H9 (cell line): Measurements from ENCODE around the gene F8. TPM values are rescaled to one million over a fixed set of nuclear protein-coding genes. Genes with fewer than 3 reads are reported as not detected.
A peak's percentile ranks its signal among the peaks of the same experiment; 100 is the strongest.

Experiments used
- DNase-seq: peaks from one replicate; pipeline ENCODE4 v3.0.0-alpha.2; 2017
- H2AFZ ChIP-seq: one replicate; pipeline ENCODE4 v1.6.1; 2013; ENCODE audit warnings: mild to moderate bottlenecking, low read length, control low read depth, moderate library complexity
- H2AK5ac ChIP-seq: 2 replicates; pipeline ENCODE4 v1.6.1; 2013; ENCODE audit warnings: low read length, control low read depth, mixed read lengths; ENCODE audit not compliant: insufficient read length
- H2BK120ac ChIP-seq: one replicate; pipeline ENCODE4 v1.6.1; 2013; ENCODE audit warnings: low read depth, mild to moderate bottlenecking, low read length, control low read depth, inconsistent platforms; ENCODE audit not compliant: poor library complexity, severe bottlenecking
- H2BK12ac ChIP-seq: 2 replicates; pipeline ENCODE4 v1.6.1; 2013; ENCODE audit warnings: low read length, control low read depth, mixed read lengths, low read depth; ENCODE audit not compliant: insufficient read length
- H2BK15ac ChIP-seq: 2 replicates; pipeline ENCODE4 v1.6.1; 2013; ENCODE audit warnings: low read depth, low read length, control low read depth
- H2BK20ac ChIP-seq: one replicate; pipeline ENCODE4 v1.6.1; 2013; ENCODE audit warnings: low read depth, mild to moderate bottlenecking, low read length, control low read depth, inconsistent platforms; ENCODE audit not compliant: poor library complexity, severe bottlenecking
- H2BK5ac ChIP-seq: 2 replicates; pipeline ENCODE4 v1.6.1; 2013; ENCODE audit warnings: low read length, control low read depth, mixed read lengths; ENCODE audit not compliant: insufficient read length
- H3K14ac ChIP-seq: 2 replicates; pipeline ENCODE4 v1.6.1; 2013; ENCODE audit warnings: low read length, control low read depth; ENCODE audit not compliant: insufficient read depth
- H3K18ac ChIP-seq: 2 replicates; pipeline ENCODE4 v1.6.1; 2013; ENCODE audit warnings: low read depth, mild to moderate bottlenecking, mixed read lengths, low read length, control low read depth; ENCODE audit not compliant: insufficient read length
- H3K23ac ChIP-seq: 2 replicates; pipeline ENCODE4 v1.6.1; 2013; ENCODE audit warnings: low read length, control low read depth, mixed read lengths, low read depth; ENCODE audit not compliant: insufficient read length
- H3K23me2 ChIP-seq: 2 replicates; pipeline ENCODE4 v1.6.1; 2013; ENCODE audit warnings: low read depth, mild to moderate bottlenecking, mixed read lengths, low read length, control low read depth; ENCODE audit not compliant: insufficient read length, poor library complexity, severe bottlenecking
- H3K27ac ChIP-seq: 2 replicates; pipeline ENCODE4 v1.5.1; 2013; ENCODE audit warnings: low read length, control low read depth, mixed read lengths, low read depth; ENCODE audit not compliant: insufficient read length
- H3K27me3 ChIP-seq: 2 replicates; pipeline ENCODE4 v1.6.1; 2013; ENCODE audit warnings: low read length, control low read depth, inconsistent platforms; ENCODE audit not compliant: insufficient read depth
- H3K4ac ChIP-seq: 2 replicates; pipeline ENCODE4 v1.6.1; 2013; ENCODE audit warnings: low read depth, mild to moderate bottlenecking, control low read depth, inconsistent platforms, low read length, moderate library complexity
- H3K4me1 ChIP-seq: 2 replicates; pipeline ENCODE4 v1.6.1; 2013; ENCODE audit warnings: low read length, control low read depth, inconsistent platforms; ENCODE audit not compliant: insufficient read depth
- H3K4me2 ChIP-seq: 2 replicates; pipeline ENCODE4 v1.6.1; 2013; ENCODE audit warnings: low read length, control low read depth, mixed read lengths; ENCODE audit not compliant: insufficient read length, insufficient read depth
- H3K56ac ChIP-seq: 2 replicates; pipeline ENCODE4 v1.6.1; 2013; ENCODE audit warnings: low read depth, mild to moderate bottlenecking, mixed read lengths, low read length, control low read depth; ENCODE audit not compliant: insufficient read length
- H3K79me1 ChIP-seq: 2 replicates; pipeline ENCODE4 v1.6.1; 2013; ENCODE audit warnings: low read depth, mild to moderate bottlenecking, moderate library complexity, low read length, control low read depth, inconsistent platforms; ENCODE audit not compliant: insufficient read depth, poor library complexity, severe bottlenecking
- H3K79me2 ChIP-seq: 2 replicates; pipeline ENCODE4 v1.6.1; 2013; ENCODE audit warnings: low read length, control low read depth, inconsistent platforms; ENCODE audit not compliant: insufficient read depth
- H3K9ac ChIP-seq: 2 replicates; pipeline ENCODE4 v1.6.1; 2013; ENCODE audit warnings: low read length, control low read depth, mixed read lengths; ENCODE audit not compliant: insufficient read length; ENCODE audit errors: extremely low read depth
- H3K9me3 ChIP-seq: one replicate; pipeline ENCODE4 v1.6.1; 2013; ENCODE audit warnings: low read depth, low read length, inconsistent platforms; ENCODE audit not compliant: control insufficient read depth
- H3T11ph ChIP-seq: one replicate; pipeline ENCODE4 v1.6.1; 2013; ENCODE audit warnings: mild to moderate bottlenecking, low read length, control low read depth, inconsistent platforms
- H4K20me1 ChIP-seq: one replicate; pipeline ENCODE4 v1.6.1; 2013; ENCODE audit not compliant: control insufficient read depth, insufficient read length, insufficient read depth
- H4K5ac ChIP-seq: 2 replicates; pipeline ENCODE4 v1.6.1; 2013; ENCODE audit warnings: low read depth, mild to moderate bottlenecking, mixed read lengths, low read length, control low read depth; ENCODE audit not compliant: insufficient read length
- H4K8ac ChIP-seq: replicated peaks from 2 replicates; pipeline ENCODE4 v1.6.1; 2013; ENCODE audit warnings: low read length, control low read depth, mixed read lengths, low read depth; ENCODE audit not compliant: insufficient read length
- H4K91ac ChIP-seq: 2 replicates; pipeline ENCODE4 v1.6.1; 2013; ENCODE audit warnings: low read depth, mild to moderate bottlenecking, moderate library complexity, mixed read lengths, low read length, control low read depth; ENCODE audit not compliant: insufficient read length
- H3K27ac Mint-ChIP-seq, 3 experiments: 2 replicates in 2 of 3; 3 replicates in 1 of 3; pipeline ENCODE4 v1.8.0; 2020 to 2021; ENCODE audit warnings: mixed read lengths in 3 of 3, mild to moderate bottlenecking in 1 of 3, moderate library complexity in 1 of 3
- H3K27me3 Mint-ChIP-seq: 2 replicates; pipeline ENCODE4 v1.8.0; 2021; ENCODE audit warnings: low read depth, mild to moderate bottlenecking, moderate library complexity, mixed read lengths
- H3K36me3 Mint-ChIP-seq, 3 experiments: 2 replicates in 2 of 3; 3 replicates in 1 of 3; pipeline ENCODE4 v1.8.0; 2020 to 2021; ENCODE audit warnings: low read depth in 3 of 3, mixed read lengths in 3 of 3; ENCODE audit not compliant: insufficient read depth in 1 of 3
- H3K4me1 Mint-ChIP-seq, 2 experiments: 2 replicates each; pipeline ENCODE4 v1.8.0; 2020; ENCODE audit warnings: mixed read lengths in 2 of 2
- H3K4me3 Mint-ChIP-seq, 2 experiments: 2 replicates in 1 of 2; 3 replicates in 1 of 2; pipeline ENCODE4 v1.8.0; 2020 to 2021; ENCODE audit warnings: mild to moderate bottlenecking in 2 of 2, mixed read lengths in 2 of 2, moderate library complexity in 1 of 2
- H3K9me3 Mint-ChIP-seq, 2 experiments: 2 replicates in 1 of 2; 3 replicates in 1 of 2; pipeline ENCODE4 v1.8.0; 2020; ENCODE audit warnings: mild to moderate bottlenecking in 2 of 2, mixed read lengths in 2 of 2, moderate library complexity in 1 of 2
- WGBS: extraction: QIAGEN DNeasy Blood & Tissue Kit; methylation state at CpG from one replicate; pipeline ENCODE4 v1.1.7; 2013; ENCODE audit warnings: missing lambda C conversion rate, low lambda C conversion rate, mixed read lengths; ENCODE audit not compliant: insufficient read length; ENCODE audit errors: extremely low coverage; 5-methylcytosine and 5-hydroxymethylcytosine counted together
- total RNA-seq: library from RNA; stranded (reverse); gene quantifications from 2 replicates; pipeline ENCODE4 v1.2.1, GENCODE V29; 2021
- TF ChIP-seq, protein P1 (sequence below): fragments of 200-600 bp; sonication (generic); conservative IDR thresholded peaks from 3 replicates; pipeline ENCODE4 v1.8.0; 2021; ENCODE audit warnings: antibody characterized with exemption, mild to moderate bottlenecking

The F8 gene
- total RNA-seq, 1 experiment from 2014 or later = 3.1 TPM

DNA sequence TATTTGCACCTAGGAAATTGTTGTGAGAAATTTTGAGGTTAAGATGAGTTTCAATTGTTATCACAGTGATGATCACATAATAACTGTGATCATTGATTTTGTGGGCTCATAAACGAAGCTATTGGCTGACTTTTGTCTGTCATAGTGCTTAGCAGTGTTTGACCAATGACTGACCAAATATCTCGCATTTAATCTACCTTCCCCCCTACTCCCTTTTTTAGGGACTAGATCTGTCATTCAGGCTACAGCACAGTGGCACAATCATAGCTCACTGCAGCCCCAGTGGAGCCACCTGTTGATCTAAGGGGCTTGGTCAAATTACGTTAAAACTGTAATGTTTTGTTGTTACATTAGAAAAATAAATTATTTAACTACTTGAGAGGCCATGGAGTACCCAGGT is 5.6 kb upstream of the F8 start:
- H3K4me3 Mint-ChIP-seq = peak overlapping the region; percentile 78 to 87; a peak in 4 of 5 replicates
- Histone ChIP-seq H3K18ac (no peak overlapping the region), H2BK15ac (no peak overlapping the region), H3K27ac (no peak overlapping the region), H4K8ac (no peak overlapping the region), H4K5ac (no peak overlapping the region), H3K4ac (no peak overlapping the region), H3K79me2 (no peaks in the 10 kb centered on the region), H3K27me3 (no peaks in the 10 kb centered on the region), H3K4me2 (peak overlapping the region; percentile 87), H3K56ac (no peak overlapping the region), H3K9ac (no peak overlapping the region), H3K79me1 (no peaks in the 10 kb centered on the region), H3K14ac (no peak overlapping the region), H2BK12ac (no peak overlapping the region), H2BK5ac (no peak overlapping the region), H4K20me1 (no peaks in the 10 kb centered on the region), H2BK20ac (no peak overlapping the region), H3K23ac (no peak overlapping the region), H4K91ac (no peak overlapping the region), H3K23me2 (no peaks in the 10 kb centered on the region), H3T11ph (no peak overlapping the region), H2BK120ac (no peak overlapping the region), H2AFZ (no peak overlapping the region), H3K4me1 (no peaks in the 10 kb centered on the region), H2AK5ac (no peak overlapping the region), H3K9me3 (peaks cover 21% of the 10 kb centered on the region)
- no peak for DNase-seq
- no peak overlapping the region for H3K27ac Mint-ChIP-seq
- no peaks in the 10 kb centered on the region for H3K27me3 Mint-ChIP-seq
- peaks cover 57 to 61% of the 10 kb centered on the region in 2 experiments for H3K9me3 Mint-ChIP-seq
- peaks cover 3 to 7% (median 4%) of the 10 kb centered on the region in 3 experiments; a peak in 5 of 7 replicates for H3K36me3 Mint-ChIP-seq
- peaks cover 4 to 6% of the 10 kb centered on the region in 2 experiments for H3K4me1 Mint-ChIP-seq
- no CpG with 5 or more reads among the region's 3 CpGs for WGBS
- TF ChIP-seq, protein P1, sequence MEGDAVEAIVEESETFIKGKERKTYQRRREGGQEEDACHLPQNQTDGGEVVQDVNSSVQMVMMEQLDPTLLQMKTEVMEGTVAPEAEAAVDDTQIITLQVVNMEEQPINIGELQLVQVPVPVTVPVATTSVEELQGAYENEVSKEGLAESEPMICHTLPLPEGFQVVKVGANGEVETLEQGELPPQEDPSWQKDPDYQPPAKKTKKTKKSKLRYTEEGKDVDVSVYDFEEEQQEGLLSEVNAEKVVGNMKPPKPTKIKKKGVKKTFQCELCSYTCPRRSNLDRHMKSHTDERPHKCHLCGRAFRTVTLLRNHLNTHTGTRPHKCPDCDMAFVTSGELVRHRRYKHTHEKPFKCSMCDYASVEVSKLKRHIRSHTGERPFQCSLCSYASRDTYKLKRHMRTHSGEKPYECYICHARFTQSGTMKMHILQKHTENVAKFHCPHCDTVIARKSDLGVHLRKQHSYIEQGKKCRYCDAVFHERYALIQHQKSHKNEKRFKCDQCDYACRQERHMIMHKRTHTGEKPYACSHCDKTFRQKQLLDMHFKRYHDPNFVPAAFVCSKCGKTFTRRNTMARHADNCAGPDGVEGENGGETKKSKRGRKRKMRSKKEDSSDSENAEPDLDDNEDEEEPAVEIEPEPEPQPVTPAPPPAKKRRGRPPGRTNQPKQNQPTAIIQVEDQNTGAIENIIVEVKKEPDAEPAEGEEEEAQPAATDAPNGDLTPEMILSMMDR = no peak
